B cell (primary cell): ENCODE data around the gene HDLBP. TPM values are rescaled to one million over a fixed set of nuclear protein-coding genes. Genes with fewer than 3 reads are reported as not detected.

Experiments
- ATAC-seq: fragments of 200-7000 bp; cut with Tn5 transposase; one replicate; pipeline ENCODE4 v1.10.0; 2021; ENCODE audit warnings: low read depth, mild to moderate bottlenecking, moderate number of reproducible peaks, moderate library complexity
- CTCF ChIA-PET: fragments of 350-600 bp; sonication (Branson Sonifier 250); formaldehyde crosslinking; loops from one replicate; lab custom pipeline; 2021; ENCODE audit warnings: antibody characterized with exemption, inconsistent platforms; lab: Charles Lee
- POLR2A ChIA-PET: fragments of 350-600 bp; sonication (Branson Sonifier 250); formaldehyde crosslinking; loops from one replicate; lab custom pipeline; 2021; ENCODE audit warnings: antibody characterized with exemption; lab: Charles Lee
- DNase-seq: peaks from one replicate; pipeline ENCODE4 v3.0.0; 2013
- H2AFZ ChIP-seq: 2 replicates; pipeline ENCODE4 v1.6.1; 2012; ENCODE audit warnings: mild to moderate bottlenecking, low read depth, low read length; ENCODE audit not compliant: insufficient read depth, poor library complexity, severe bottlenecking
- H3K27ac ChIP-seq, 2 donors: 1 replicate in 1 of 2; 2 replicates in 1 of 2; pipeline ENCODE4 v1.5.1; 2012 to 2013; ENCODE audit warnings: low read length in 2 of 2, mild to moderate bottlenecking in 2 of 2, moderate library complexity in 1 of 2
- H3K27me3 ChIP-seq, 4 experiments: fragments of 200-600 bp in 1 of 4; sonication (generic) in 1 of 4; replicated peaks in 1 of 4; 1 replicate in 2 of 4; 2 replicates in 2 of 4; pipeline versions ENCODE4 v1.6.1 to v1.7.0; 2013 to 2016; ENCODE audit warnings: low read length in 3 of 4, mild to moderate bottlenecking in 2 of 4, mixed read lengths in 1 of 4, moderate library complexity in 1 of 4; ENCODE audit not compliant: insufficient read depth in 4 of 4, control insufficient read depth in 3 of 4; ENCODE audit errors: control extremely low read depth in 1 of 4
- H3K36me3 ChIP-seq, 2 experiments: replicated peaks in 1 of 2; 1 replicate in 1 of 2; 2 replicates in 1 of 2; pipeline versions ENCODE4 v1.6.1 to v1.7.1; 2013; ENCODE audit warnings: low read length in 1 of 2; ENCODE audit not compliant: insufficient read depth in 2 of 2, control insufficient read depth in 1 of 2; ENCODE audit errors: control extremely low read depth in 1 of 2, extremely low read depth in 1 of 2
- H3K4me1 ChIP-seq, 2 donors: fragments of 200-600 bp in 1 of 2; sonication (generic) in 1 of 2; 1 replicate in 1 of 2; 2 replicates in 1 of 2; pipeline versions ENCODE4 v1.5.1 to v1.6.1; 2013 to 2017; ENCODE audit warnings: low read length in 2 of 2; ENCODE audit not compliant: control insufficient read depth in 2 of 2, insufficient read depth in 2 of 2
- H3K4me2 ChIP-seq: replicated peaks from 2 replicates; pipeline ENCODE3; 2012; ENCODE audit warnings: mild to moderate bottlenecking, low read depth, low read length; ENCODE audit not compliant: poor library complexity, severe bottlenecking
- H3K4me3 ChIP-seq, 5 experiments: fragments of 200-600 bp in 1 of 5; sonication (generic) in 1 of 5; 1 replicate in 3 of 5; 2 replicates in 2 of 5; pipeline versions ENCODE4 v1.5.1 to v1.7.0; 2011 to 2016; ENCODE audit warnings: low read length in 4 of 5, mild to moderate bottlenecking in 4 of 5, low read depth in 2 of 5, control low read depth in 1 of 5, moderate library complexity in 1 of 5; ENCODE audit not compliant: insufficient read depth in 1 of 5; ENCODE audit errors: control extremely low read depth in 1 of 5, extremely low read depth in 1 of 5
- H3K79me2 ChIP-seq: fragments of 200-600 bp; sonication (generic); one replicate; pipeline ENCODE4 v1.6.0; 2016; ENCODE audit warnings: low read length; ENCODE audit not compliant: control insufficient read depth, insufficient read depth
- H3K9ac ChIP-seq: fragments of 200-600 bp; sonication (generic); 2 replicates; pipeline ENCODE4 v1.6.1; 2017; ENCODE audit warnings: mild to moderate bottlenecking, low read length, moderate library complexity
- H3K9me3 ChIP-seq, 3 donors: one replicate each; pipeline versions ENCODE4 v1.6.1 to v1.7.1; 2013; ENCODE audit warnings: low read length in 2 of 3; ENCODE audit not compliant: control insufficient read depth in 2 of 3, insufficient read depth in 1 of 3; ENCODE audit errors: control extremely low read depth in 1 of 3
- H4K20me1 ChIP-seq: 2 replicates; pipeline ENCODE4 v1.6.0; 2012; ENCODE audit warnings: mild to moderate bottlenecking, low read length; ENCODE audit not compliant: insufficient read depth, control insufficient read depth, poor library complexity, severe bottlenecking
- H3K27ac Mint-ChIP-seq: one replicate; pipeline ENCODE4 v1.8.0; 2021; ENCODE audit warnings: mixed read lengths
- H3K27me3 Mint-ChIP-seq: one replicate; pipeline ENCODE4 v1.8.0; 2021; ENCODE audit warnings: mixed read lengths
- H3K4me1 Mint-ChIP-seq: one replicate; pipeline ENCODE4 v1.8.0; 2021; ENCODE audit warnings: mixed read lengths
- H3K4me3 Mint-ChIP-seq: one replicate; pipeline ENCODE4 v1.8.0; 2021; ENCODE audit warnings: mixed read lengths
- H3K9me3 Mint-ChIP-seq: one replicate; pipeline ENCODE4 v1.8.0; 2022; ENCODE audit warnings: mixed read lengths; ENCODE audit not compliant: insufficient read depth
- EZH2 ChIP-seq: IDR thresholded peaks from 2 replicates; pipeline ENCODE4 v1.6.1; 2012; ENCODE audit warnings: borderline replicate concordance, low read depth, mild to moderate bottlenecking, moderate library complexity, low read length; ENCODE audit not compliant: insufficient read depth, poor library complexity, severe bottlenecking
- WGBS: methylation state at CpG from one replicate; pipeline ENCODE4 v1.1.5; 2013; ENCODE audit warnings: missing lambda C conversion rate; ENCODE audit not compliant: insufficient coverage; 5-methylcytosine and 5-hydroxymethylcytosine counted together
- intact Hi-C: fragments of 100-400 bp; cut with micrococcal nuclease; formaldehyde crosslinking; loops from one replicate; pipeline ENCODE4 v1.10.0; 2022
- polyA plus RNA-seq: library from polyadenylated mRNA; depleted of rRNA; stranded (reverse); fragments of >200 nt; gene quantifications from 2 replicates; pipeline ENCODE4 v1.2.3, GENCODE V29; 2012
- total RNA-seq, 2 donors: library from RNA; stranded (reverse); fragments of 120-200 nt in 1 of 2; gene quantifications; 1 replicate in 1 of 2; 2 replicates in 1 of 2; pipeline versions ENCODE4 v1.2.3 to v1.2.4, GENCODE V29; 2013 to 2022
- TF ChIP-seq, protein P1 (sequence below): fragments of 200-600 bp; IDR thresholded peaks from one replicate; pipeline ENCODE4 v1.8.0; 2022; ENCODE audit warnings: antibody characterized with exemption, mild to moderate bottlenecking

HDLBP gene
- total and polyA plus RNA-seq, 2 donors (not counting 1 experiment from before 2014, with no cell fraction given) = 55.1 to 127 TPM

GRCh38 chr2:241228081-241228859 lies 87.2 kb downstream of the HDLBP start:
- peaks cover 2 to 43% of the 10 kb centered on the region in 2 experiments for H3K36me3 ChIP-seq
- WGBS = 95% methylated on average over 21 of the region's 26 CpGs
- intact Hi-C loops = no loop called here
- H3K27ac ChIP-seq = no peak overlapping the region
- ChIA-PET CTCF (interaction anchor here (1.3 kb wide), 1 partner anchor 150 kb away, joined by 6 read pairs; no protein-coding TSS in a partner anchor), POLR2A (interaction anchor here (0.6 kb wide), 1 partner anchor 1215 kb away, joined by 5 read pairs; no protein-coding TSS in a partner anchor)
- H3K4me3 ChIP-seq = no peak overlapping the region
- TF ChIP-seq, protein P1, sequence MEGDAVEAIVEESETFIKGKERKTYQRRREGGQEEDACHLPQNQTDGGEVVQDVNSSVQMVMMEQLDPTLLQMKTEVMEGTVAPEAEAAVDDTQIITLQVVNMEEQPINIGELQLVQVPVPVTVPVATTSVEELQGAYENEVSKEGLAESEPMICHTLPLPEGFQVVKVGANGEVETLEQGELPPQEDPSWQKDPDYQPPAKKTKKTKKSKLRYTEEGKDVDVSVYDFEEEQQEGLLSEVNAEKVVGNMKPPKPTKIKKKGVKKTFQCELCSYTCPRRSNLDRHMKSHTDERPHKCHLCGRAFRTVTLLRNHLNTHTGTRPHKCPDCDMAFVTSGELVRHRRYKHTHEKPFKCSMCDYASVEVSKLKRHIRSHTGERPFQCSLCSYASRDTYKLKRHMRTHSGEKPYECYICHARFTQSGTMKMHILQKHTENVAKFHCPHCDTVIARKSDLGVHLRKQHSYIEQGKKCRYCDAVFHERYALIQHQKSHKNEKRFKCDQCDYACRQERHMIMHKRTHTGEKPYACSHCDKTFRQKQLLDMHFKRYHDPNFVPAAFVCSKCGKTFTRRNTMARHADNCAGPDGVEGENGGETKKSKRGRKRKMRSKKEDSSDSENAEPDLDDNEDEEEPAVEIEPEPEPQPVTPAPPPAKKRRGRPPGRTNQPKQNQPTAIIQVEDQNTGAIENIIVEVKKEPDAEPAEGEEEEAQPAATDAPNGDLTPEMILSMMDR = no peak
- TF ChIP-seq EZH2 = no peak
- Mint-ChIP-seq H3K4me3 (no peak overlapping the region), H3K9me3 (no peaks in the 10 kb centered on the region), H3K27ac (no peak overlapping the region), H3K4me1 (no peaks in the 10 kb centered on the region), H3K27me3 (no peaks in the 10 kb centered on the region)
- no peaks in the 10 kb centered on the region for H3K4me1 ChIP-seq
- no peaks in the 10 kb centered on the region for H3K27me3 ChIP-seq
- no peaks in the 10 kb centered on the region for H4K20me1 ChIP-seq
- no peaks in the 10 kb centered on the region for H3K79me2 ChIP-seq
- ATAC-seq (no peak), DNase-seq (no peak)
- H3K9ac ChIP-seq = no peak overlapping the region
- no peaks in the 10 kb centered on the region for H3K9me3 ChIP-seq
- H2AFZ ChIP-seq = no peak overlapping the region
- H3K4me2 ChIP-seq = no peak overlapping the region

DNA sequence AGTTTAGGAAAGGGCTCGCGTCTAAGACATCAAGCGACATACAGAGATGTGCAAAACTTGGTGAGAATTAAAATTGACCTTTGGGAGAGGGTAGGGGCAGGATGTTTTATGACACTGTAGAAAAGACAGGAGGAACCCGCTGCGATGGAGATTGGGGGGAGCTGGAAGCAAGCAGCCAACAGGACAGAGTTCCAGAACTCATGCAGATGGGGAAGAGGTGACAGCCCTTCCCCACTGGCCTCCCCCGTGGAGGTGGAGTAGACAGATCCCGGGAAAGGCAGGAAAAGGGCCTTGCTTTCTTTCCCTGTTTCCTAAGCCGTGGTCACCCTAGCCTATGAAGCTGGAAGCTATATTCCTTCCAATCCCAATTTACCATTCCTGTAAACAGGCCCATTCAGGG lies 87.9 kb downstream of the HDLBP start:
- Mint-ChIP-seq H3K9me3 (no peaks in the 10 kb centered on the region), H3K4me3 (no peak overlapping the region)

More for the DNA sequence above, 87.9 kb downstream of the HDLBP start:
- H3K4me2 ChIP-seq = no peak overlapping the region
- CTCF ChIA-PET = interaction anchor here (1.3 kb wide), 1 partner anchor 149 kb away, joined by 6 read pairs; no protein-coding TSS in a partner anchor
- intact Hi-C loops = no loop called here
- Mint-ChIP-seq H3K27ac (no peak overlapping the region), H3K4me1 (no peaks in the 10 kb centered on the region), H3K27me3 (no peaks in the 10 kb centered on the region)
- no peak overlapping the region for H2AFZ ChIP-seq
- WGBS = 100% methylated on average over 6 of the region's 8 CpGs
- H3K27me3 ChIP-seq = no peaks in the 10 kb centered on the region
- DNase-seq (no peak), ATAC-seq (no peak)
- H3K79me2 ChIP-seq = no peaks in the 10 kb centered on the region
- peaks cover 2 to 37% of the 10 kb centered on the region in 2 experiments for H3K36me3 ChIP-seq
- H3K9ac ChIP-seq = no peak overlapping the region
- no peaks in the 10 kb centered on the region for H3K4me1 ChIP-seq
- no peaks in the 10 kb centered on the region for H4K20me1 ChIP-seq
- no peak overlapping the region for H3K27ac ChIP-seq
- TF ChIP-seq EZH2 = no peak
- TF ChIP-seq, protein P1 = no peak
- no peak overlapping the region for H3K4me3 ChIP-seq
- H3K9me3 ChIP-seq = no peaks in the 10 kb centered on the region
- POLR2A ChIA-PET = no interaction called here
